PC-9 (cell line): ENCODE results near the gene WDR18. TPM values are rescaled to one million over a fixed set of nuclear protein-coding genes. Genes with fewer than 3 reads are reported as not detected.

Experiments
- BruUV-seq: library from RNA; stranded (reverse); fragments of 400-500 nt; replicated peaks from 2 replicates; lab custom pipeline; 2021; lab: Mats Ljungman, UMichigan
- CTCF ChIA-PET: fragments of 300-600 bp; sonication (Branson Sonifier 250); formaldehyde crosslinking; loops from one replicate; lab custom pipeline; 2022; ENCODE audit warnings: antibody characterized with exemption; lab: Charles Lee
- POLR2A ChIA-PET: fragments of 300-600 bp; sonication (Branson Sonifier 250); formaldehyde crosslinking; loops from one replicate; lab custom pipeline; 2022; ENCODE audit warnings: antibody characterized with exemption; ENCODE audit not compliant: unreplicated experiment; lab: Charles Lee
- DNase-seq, 2 experiments: peaks; one replicate each; pipeline versions ENCODE4 v3.0.0 to v3.0.0-alpha.2; 2015 to 2022; ENCODE audit warnings: mixed read lengths in 1 of 2
- H2AFZ ChIP-seq: fragments of 200-600 bp; sonication (generic); 2 replicates; pipeline ENCODE4 v1.8.1; 2017; ENCODE audit warnings: antibody characterized with exemption
- H3F3A ChIP-seq: fragments of 200-600 bp; sonication (generic); 2 replicates; pipeline ENCODE4 v1.8.1; 2017; ENCODE audit warnings: antibody characterized with exemption, mild to moderate bottlenecking, low read depth; ENCODE audit not compliant: insufficient read depth
- H3K27ac ChIP-seq: fragments of 200-600 bp; sonication (generic); 2 replicates; pipeline ENCODE4 v1.6.1; 2016; ENCODE audit warnings: mixed run types
- H3K27me3 ChIP-seq: fragments of 200-600 bp; sonication (generic); 2 replicates; pipeline ENCODE4 v1.6.1; 2016; ENCODE audit warnings: low read depth, mixed run types; ENCODE audit not compliant: insufficient read depth
- H3K36me3 ChIP-seq: fragments of 200-600 bp; sonication (generic); 2 replicates; pipeline ENCODE4 v1.6.1; 2016; ENCODE audit warnings: low read depth, mixed run types
- H3K4me1 ChIP-seq: fragments of 200-600 bp; sonication (generic); replicated peaks from 2 replicates; pipeline ENCODE4 v1.6.1; 2016; ENCODE audit warnings: mixed run types; ENCODE audit not compliant: insufficient read depth
- H3K4me2 ChIP-seq: fragments of 200-600 bp; sonication (generic); 2 replicates; pipeline ENCODE4 v1.6.1; 2017; ENCODE audit warnings: mixed run types
- H3K4me3 ChIP-seq: fragments of 200-600 bp; sonication (generic); 2 replicates; pipeline ENCODE4 v1.6.1; 2016; ENCODE audit warnings: mixed run types
- H3K79me2 ChIP-seq: fragments of 200-600 bp; sonication (generic); 2 replicates; pipeline ENCODE4 v1.6.1; 2017; ENCODE audit warnings: low read depth, mixed run types
- H3K9me2 ChIP-seq: fragments of 200-600 bp; sonication (generic); 2 replicates; pipeline ENCODE4 v1.8.1; 2017; ENCODE audit warnings: mild to moderate bottlenecking; ENCODE audit not compliant: insufficient read depth
- H3K9me3 ChIP-seq: fragments of 200-600 bp; sonication (generic); 2 replicates; pipeline ENCODE4 v1.8.1; 2016; ENCODE audit warnings: low read depth; ENCODE audit not compliant: insufficient read depth
- H4K20me1 ChIP-seq: fragments of 200-600 bp; sonication (generic); 2 replicates; pipeline ENCODE4 v1.8.1; 2017; ENCODE audit not compliant: insufficient read depth
- CTCF ChIP-seq: fragments of 200-600 bp; sonication (generic); conservative IDR thresholded peaks from 2 replicates; pipeline ENCODE4 v1.6.1; 2017; ENCODE audit warnings: mixed run types, antibody characterized with exemption, mild to moderate bottlenecking, moderate library complexity
- EZH2 ChIP-seq: fragments of 200-600 bp; sonication (generic); IDR thresholded peaks from 2 replicates; pipeline ENCODE4 v1.8.0; 2017; ENCODE audit warnings: antibody characterized with exemption, low read depth
- intact Hi-C: fragments of 100-400 bp; cut with micrococcal nuclease; formaldehyde crosslinking; loops from one replicate; pipeline ENCODE4 v1.10.0; 2022; ENCODE audit not compliant: unreplicated experiment
- total RNA-seq: library from RNA; stranded (reverse); gene quantifications from 2 replicates; pipeline ENCODE4 v1.2.3, GENCODE V29; 2021

WDR18 gene
- total RNA-seq, 1 experiment from 2014 or later = 61.5 TPM

DNA sequence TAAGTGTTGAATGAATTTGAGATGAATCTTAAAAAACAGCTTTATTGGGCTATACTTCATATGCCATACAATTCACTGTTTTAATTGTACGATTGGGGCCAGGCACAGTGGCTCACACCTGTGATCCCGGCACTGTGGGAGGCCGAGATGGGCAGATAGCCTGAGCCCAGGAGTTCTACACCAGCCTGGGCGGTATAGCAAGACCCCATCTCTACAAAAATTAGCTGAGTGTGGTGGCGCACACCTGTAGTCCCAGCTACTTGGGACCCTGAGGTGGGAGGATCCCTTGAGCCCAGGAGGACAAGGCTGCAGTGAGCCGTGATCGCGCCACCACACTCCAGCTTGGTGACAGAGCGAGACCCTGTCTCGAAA is 48.0 kb upstream of the WDR18 start:
- Histone ChIP-seq H3K9me3 (no peaks in the 10 kb centered on the region), H3K4me1 (peaks cover 14% of the 10 kb centered on the region), H4K20me1 (peaks cover 15% of the 10 kb centered on the region), H3K4me3 (no peak overlapping the region), H3F3A (peaks cover 19% of the 10 kb centered on the region), H3K9me2 (no peaks in the 10 kb centered on the region), H3K27ac (no peak overlapping the region), H3K4me2 (no peak overlapping the region), H3K36me3 (no peaks in the 10 kb centered on the region), H2AFZ (no peak overlapping the region), H3K27me3 (no peaks in the 10 kb centered on the region), H3K79me2 (no peaks in the 10 kb centered on the region)
- ChIA-PET CTCF (no interaction called here), POLR2A (no interaction called here)
- no peak for TF ChIP-seq CTCF
- TF ChIP-seq EZH2 = no peak
- DNase-seq = no peak
- BruUV-seq = no TSS peak
- intact Hi-C loops = no loop called here

DNA sequence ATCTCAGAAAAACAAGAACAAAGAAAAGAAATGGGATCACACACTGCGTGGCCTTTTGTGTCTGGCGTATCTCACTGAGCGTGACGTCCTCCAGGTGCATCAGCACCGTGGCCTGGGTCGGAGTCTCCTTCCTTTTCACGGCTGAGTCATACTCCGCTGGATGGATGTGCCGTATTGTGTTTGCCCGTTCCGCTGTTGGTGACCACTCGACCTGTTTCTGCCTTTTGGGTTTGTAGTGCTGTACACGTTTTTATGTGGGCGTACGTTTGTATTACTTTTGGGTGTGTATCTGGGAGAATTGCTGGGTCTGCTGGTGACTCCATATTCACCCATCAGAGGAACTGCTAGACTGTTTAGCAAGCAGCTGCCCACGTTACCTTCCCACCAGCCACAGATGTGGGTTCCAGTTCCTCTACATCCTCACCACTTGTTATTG is 46.9 kb upstream of the WDR18 start:
- no peaks in the 10 kb centered on the region for H3K79me2 ChIP-seq
- intact Hi-C loops = no loop called here
- no peak overlapping the region for H3K4me2 ChIP-seq
- H3K27ac ChIP-seq = no peak overlapping the region
- H3K4me3 ChIP-seq = no peak overlapping the region
- TF ChIP-seq CTCF (no peak), EZH2 (no peak)
- peaks cover 25% of the 10 kb centered on the region for H4K20me1 ChIP-seq
- no peak for DNase-seq
- H3K9me2 ChIP-seq = no peaks in the 10 kb centered on the region
- CTCF ChIA-PET = no interaction called here
- no TSS peak for BruUV-seq
- no peaks in the 10 kb centered on the region for H3K27me3 ChIP-seq
- no peaks in the 10 kb centered on the region for H3K9me3 ChIP-seq
- H3K36me3 ChIP-seq = no peaks in the 10 kb centered on the region
- POLR2A ChIA-PET = interaction anchor here (0.6 kb wide), 1 partner anchor 19 kb away, joined by 3 read pairs; no protein-coding TSS in a partner anchor
- peaks cover 25% of the 10 kb centered on the region for H3F3A ChIP-seq
- peaks cover 19% of the 10 kb centered on the region for H3K4me1 ChIP-seq
- H2AFZ ChIP-seq = no peak overlapping the region

- Histone ChIP-seq H3K4me2 (no peak overlapping the region), H3F3A (peaks cover 31% of the 10 kb centered on the region), H2AFZ (no peak overlapping the region), H3K27ac (no peak overlapping the region), H3K79me2 (no peaks in the 10 kb centered on the region), H3K4me3 (no peak overlapping the region), H3K9me2 (no peaks in the 10 kb centered on the region), H4K20me1 (peaks cover 30% of the 10 kb centered on the region), H3K4me1 (peaks cover 19% of the 10 kb centered on the region), H3K27me3 (no peaks in the 10 kb centered on the region), H3K9me3 (no peaks in the 10 kb centered on the region), H3K36me3 (no peaks in the 10 kb centered on the region)
- ChIA-PET CTCF (interaction anchor here (0.6 kb wide), 1 partner anchor 30 kb away, joined by 3 read pairs; no protein-coding TSS in a partner anchor), POLR2A (no interaction called here)
- no peak for TF ChIP-seq CTCF
- no peak for TF ChIP-seq EZH2
- intact Hi-C loops = no loop called here
- DNase-seq = no peak
- BruUV-seq = no TSS peak
Observed at GRCh38 chr19:938233-938923, 45.8 kb upstream of the WDR18 start.
